NCI-H2107 (cell line): ENCODE data around the gene RING1.

Source experiments
- DNase-seq: peaks from one replicate; lab custom pipeline; 2025; lab: John Stamatoyannopoulos, UW

Gene RING1

DNA sequence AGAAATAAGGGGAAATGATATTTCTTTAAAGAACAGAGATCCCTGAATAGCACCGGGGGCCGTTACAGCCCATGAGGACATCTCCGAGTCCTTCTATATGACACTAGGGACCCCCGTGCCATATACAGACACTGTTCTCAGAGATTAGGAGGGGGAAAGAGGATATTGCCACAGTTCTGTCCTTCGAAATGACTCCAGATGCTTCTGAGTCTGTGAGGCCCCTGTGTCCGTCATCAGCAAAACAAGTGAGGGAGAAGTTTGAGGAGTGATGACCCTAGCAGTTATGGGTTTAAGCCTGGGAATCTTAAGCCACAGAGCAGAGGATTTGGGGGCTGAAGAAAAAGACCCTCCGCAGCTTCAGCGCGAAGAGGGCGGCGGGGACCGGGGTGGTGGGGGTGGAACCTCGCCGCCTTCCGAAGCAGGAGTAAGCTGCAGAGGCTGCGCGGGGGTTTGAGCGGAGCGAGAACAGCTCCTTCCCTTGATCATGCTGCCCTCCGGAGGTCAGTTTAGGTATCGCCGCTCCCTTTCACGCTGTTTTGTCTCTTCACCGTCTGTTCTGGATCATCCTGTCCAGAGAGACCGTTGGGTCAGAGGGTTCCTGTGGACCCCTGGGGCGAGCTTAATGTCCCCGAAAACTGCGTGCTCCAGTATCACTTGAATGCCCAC lies 39.8 kb downstream of the RING1 start:
- DNase-seq = peak; percentile 27

DNA sequence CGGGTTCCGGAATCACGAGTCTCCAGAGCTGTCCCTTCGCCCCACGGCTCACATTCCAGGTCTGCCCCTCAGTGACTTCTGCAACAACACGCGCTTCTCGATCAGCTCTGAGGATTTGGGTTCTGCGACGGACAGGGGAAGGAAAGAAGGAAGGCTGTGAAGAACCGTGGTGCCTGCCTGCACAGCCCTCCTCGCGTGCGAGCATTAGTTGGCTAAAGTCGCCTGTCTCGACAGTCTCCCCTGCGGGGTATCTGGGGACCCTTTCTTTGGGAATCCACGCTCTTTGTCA lies 40.3 kb downstream of the RING1 start:
- no peak for DNase-seq

DNA sequence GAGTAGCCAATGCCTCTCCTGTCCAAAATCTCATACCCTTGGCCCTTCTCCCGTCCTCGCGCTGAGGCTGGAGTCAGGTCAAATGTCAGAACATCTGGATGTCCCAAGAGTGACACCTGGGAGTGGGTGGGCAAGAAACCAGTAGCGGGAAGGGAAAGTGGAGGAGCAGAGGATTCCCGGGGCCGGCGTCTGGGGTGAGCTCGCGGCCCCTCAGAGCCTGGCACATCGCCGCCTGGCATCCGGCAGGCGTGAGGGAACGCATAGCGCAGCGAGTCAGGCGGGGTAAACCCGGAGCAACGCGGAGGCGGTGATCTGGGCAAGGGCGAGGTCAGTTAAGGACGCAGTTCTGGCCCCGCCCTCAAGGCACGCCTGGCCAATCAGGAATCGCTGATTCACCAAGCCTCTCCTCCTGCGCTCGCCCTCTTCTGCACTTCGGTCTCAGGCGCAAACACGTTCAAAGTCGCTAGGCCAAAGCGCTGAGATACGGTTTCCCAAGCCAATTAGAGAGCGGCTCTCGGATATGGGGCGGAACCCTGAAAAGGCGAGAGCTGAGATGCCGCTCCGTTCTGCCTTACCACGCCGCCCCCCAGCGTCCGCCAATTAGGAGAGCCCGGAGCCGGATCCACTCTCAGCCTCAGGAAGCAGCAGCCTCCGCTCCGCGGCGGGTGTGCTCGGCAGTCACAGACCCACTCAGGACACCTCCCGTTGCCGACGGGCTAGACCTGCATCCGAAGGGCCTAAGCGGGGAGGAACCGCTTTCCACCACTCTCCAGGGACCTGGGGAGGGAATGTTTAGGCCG lies 40.8 kb downstream of the RING1 start:
- DNase-seq = peak; percentile 97

DNA sequence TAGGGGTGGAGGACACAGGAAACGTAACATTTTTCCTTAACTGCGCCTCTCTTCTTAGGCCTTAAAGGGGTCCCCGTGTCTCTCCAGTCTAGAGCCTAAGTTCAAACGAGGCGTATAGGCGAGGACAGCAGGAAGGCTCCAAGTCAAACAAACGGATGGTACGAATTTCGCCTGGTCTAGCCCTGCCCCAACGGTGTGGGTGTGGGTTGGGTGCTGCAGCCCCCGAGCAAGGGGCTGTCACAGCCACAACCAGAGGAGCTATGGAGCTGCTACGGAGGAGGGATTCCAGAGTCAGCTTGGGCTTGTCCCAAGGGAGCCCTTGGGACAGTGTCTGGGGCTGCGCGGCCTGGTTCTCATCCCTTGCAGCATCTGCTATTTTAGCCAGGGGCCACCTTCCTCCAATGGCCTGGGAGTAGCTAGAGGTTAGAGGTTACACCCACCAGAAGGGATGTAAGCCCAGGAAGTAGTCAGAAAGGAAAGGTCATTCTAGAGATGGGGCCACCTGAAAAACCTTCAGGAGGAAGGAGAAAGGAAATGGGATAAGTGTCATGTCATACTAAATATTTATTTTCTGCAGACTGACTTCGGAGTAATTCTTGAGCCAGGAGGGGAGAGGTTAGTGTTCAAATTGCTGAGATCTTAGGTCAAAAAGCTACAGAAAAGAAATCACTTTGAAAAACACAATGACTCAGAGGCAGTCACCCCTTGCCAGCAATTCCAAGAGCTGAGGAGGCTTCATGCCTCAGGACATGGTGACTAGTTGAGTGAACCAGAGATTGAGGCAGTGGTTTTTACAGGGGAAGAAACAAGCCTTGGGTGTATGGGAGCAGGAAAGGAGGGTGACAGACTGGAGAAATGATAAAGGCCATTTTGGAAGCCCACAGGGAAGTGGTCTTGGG lies 41.7 kb downstream of the RING1 start:
- DNase-seq = no peak

DNA sequence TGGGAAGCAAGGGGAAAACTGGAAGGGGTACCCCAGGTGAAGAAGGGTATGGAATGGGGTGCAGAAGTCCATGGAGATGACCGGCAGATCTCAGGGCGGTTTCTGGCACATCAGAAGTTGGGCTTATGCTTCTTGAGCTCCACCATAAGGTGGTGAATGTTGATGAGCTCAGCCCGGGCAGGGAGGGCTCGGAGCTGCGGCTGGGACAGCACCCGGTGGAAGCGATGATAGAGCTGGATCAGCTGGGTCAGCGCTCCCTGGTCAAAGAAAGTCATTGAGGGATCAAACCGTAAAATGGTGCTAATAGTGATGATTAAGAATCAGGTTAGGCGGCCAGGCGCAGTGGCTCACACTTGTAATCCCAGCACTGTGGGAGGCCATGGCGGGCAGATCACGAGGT lies 42.4 kb downstream of the RING1 start:
- DNase-seq = no peak

DNA sequence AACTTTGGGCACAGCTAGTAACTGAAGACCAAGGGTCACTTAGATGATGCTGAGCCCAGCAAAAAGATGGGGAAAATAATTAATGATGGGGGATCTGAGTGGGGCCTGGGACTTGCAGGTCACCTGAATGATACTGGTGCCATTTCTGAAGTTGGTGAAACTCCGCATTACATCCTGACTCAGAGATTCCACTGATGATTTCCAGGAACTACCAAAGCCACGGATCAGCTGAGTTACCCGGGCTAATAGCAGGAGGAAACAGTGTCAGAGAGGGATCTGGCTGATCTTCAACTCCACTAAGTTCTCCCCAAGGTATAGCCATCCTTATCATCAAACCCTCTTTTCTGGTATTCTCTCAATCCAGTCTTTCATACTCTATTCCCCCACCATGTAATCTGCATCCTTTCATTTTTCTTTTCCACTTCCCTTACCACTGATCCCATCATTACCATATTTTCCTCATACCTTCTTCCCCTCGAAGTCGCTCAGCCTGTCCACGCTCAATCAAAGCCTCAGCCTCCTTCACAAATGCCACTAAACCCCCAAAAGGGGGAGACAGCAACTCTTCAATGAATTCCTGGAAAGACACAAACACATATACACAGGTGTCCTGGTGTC lies 43.2 kb downstream of the RING1 start:
- DNase-seq = no peak

DNA sequence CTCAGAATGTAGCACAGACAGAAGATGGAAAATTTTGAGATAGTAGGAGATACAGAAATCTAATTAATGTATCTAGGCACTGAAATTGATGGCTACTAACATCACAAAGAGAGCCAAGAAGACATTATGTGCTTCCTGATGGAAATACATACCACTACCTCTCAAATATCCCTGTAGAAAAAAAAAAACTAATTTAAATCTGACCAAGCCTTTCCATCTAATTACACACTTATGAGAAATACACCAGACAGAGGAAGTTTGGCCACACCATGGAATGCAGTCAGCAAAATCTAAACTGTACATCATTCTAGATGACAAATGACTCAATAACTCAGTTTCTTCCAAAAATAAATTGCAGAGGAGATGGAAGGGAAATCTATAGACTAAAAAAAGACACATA lies 44.5 kb downstream of the RING1 start:
- no peak for DNase-seq

DNA sequence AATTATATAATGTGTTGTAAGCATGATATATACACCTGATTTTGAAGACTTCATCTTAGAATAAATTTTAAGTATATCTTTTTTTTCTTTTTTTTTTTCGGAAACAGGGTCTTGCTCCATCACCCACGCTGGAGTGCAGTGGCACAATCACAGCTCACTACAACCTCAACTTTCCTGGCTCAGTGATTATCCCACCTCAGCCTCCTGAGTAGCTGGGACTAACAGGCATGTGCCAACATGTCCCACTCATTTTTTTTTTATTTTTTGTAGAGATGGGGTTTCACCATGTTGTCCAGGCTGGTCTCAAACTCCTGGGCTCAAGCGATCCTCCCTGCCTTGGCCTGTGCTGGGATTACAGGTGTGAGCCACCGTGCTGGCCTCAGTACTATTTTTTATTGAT lies 46.3 kb downstream of the RING1 start:
- DNase-seq = no peak

DNA sequence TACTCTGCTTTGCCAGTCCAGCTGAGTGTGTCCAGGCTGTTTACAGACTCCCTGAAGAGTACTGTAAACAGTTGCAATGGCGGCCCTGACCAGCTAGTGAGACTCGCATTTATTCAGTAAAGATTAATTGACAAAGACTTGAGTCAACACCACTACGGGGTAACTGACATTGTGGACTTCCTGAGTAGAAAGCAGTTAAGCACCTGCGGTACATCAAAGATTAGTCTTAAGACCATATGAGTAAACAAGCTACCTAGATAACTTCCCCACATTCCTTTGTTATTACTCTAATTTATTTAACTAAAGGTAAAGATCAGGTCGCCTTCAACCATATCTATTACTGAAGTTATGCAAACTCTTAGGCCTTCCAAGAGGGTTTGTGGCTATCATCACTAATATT lies 50.7 kb downstream of the RING1 start:
- no peak for DNase-seq
